DND-41 (cell line): ENCODE results near the gene RNASE8.

ENCODE experiments used
- EZH2 ChIP-seq: IDR thresholded peaks from 3 replicates; pipeline ENCODE4 v1.6.1; 2012; ENCODE audit warnings: borderline replicate concordance, low read depth, mild to moderate bottlenecking, moderate library complexity, low read length, inconsistent platforms; ENCODE audit not compliant: severe bottlenecking
- TF ChIP-seq, protein P1 (sequence below): IDR thresholded peaks from 2 replicates; pipeline ENCODE4 v1.5.1; 2012; ENCODE audit warnings: borderline replicate concordance, low read length, moderate library complexity, mild to moderate bottlenecking; ENCODE audit not compliant: poor library complexity, severe bottlenecking; ENCODE audit errors: extremely low read depth

DNA sequence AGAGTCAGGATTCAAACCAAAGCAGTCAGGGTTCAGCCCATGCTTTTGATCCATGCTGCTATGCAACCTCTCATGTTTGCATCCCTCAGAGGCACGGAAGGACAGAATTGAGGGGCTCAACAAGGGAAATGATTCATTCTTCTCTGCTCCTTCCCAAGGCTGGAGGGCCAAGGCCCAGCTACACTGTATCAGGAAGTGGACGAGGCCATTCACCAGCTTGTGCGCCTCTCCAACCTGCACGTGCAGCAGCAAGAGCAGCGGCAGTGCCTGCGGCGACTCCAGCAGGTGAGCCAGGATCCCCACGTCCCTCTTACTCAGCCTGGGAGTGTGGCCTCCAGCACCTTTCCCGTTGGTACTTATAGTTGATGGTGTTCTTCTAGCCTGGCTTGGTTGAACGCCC, 21.1 kb downstream of the RNASE8 start:
- TF ChIP-seq, protein P1, sequence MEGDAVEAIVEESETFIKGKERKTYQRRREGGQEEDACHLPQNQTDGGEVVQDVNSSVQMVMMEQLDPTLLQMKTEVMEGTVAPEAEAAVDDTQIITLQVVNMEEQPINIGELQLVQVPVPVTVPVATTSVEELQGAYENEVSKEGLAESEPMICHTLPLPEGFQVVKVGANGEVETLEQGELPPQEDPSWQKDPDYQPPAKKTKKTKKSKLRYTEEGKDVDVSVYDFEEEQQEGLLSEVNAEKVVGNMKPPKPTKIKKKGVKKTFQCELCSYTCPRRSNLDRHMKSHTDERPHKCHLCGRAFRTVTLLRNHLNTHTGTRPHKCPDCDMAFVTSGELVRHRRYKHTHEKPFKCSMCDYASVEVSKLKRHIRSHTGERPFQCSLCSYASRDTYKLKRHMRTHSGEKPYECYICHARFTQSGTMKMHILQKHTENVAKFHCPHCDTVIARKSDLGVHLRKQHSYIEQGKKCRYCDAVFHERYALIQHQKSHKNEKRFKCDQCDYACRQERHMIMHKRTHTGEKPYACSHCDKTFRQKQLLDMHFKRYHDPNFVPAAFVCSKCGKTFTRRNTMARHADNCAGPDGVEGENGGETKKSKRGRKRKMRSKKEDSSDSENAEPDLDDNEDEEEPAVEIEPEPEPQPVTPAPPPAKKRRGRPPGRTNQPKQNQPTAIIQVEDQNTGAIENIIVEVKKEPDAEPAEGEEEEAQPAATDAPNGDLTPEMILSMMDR, result no peak
- no peak for TF ChIP-seq EZH2
